Measurements from ENCODE around the gene GPR78. TPM values are rescaled to one million over a fixed set of nuclear protein-coding genes. Genes with fewer than 3 reads are reported as not detected.

Gene GPR78
- total and polyA plus RNA-seq, 4 donors, result not detected

- 88% methylated on average over 15 of the region's 15 CpGs for WGBS
- peaks cover 0 to 7% (median 1%) of the 10 kb centered on the region in 4 donors for H3K4me1 ChIP-seq (ENCODE audit: control insufficient read depth in 4 of 4, insufficient read depth in 4 of 4, low read length in 3 of 4)
- H3K27ac ChIP-seq (ENCODE audit: low read depth in 1 of 2, low read length in 2 of 2), result no peak overlapping the region
- no peak for DNase-seq (ENCODE audit: low spot score)
- no peaks in the 10 kb centered on the region for H3K9me3 ChIP-seq (ENCODE audit: control insufficient read depth in 4 of 4, low read length in 3 of 4)
- H3K4me3 ChIP-seq (ENCODE audit: low read depth in 1 of 3, low read length in 3 of 3), result no peak overlapping the region
- TF ChIP-seq, protein P1, sequence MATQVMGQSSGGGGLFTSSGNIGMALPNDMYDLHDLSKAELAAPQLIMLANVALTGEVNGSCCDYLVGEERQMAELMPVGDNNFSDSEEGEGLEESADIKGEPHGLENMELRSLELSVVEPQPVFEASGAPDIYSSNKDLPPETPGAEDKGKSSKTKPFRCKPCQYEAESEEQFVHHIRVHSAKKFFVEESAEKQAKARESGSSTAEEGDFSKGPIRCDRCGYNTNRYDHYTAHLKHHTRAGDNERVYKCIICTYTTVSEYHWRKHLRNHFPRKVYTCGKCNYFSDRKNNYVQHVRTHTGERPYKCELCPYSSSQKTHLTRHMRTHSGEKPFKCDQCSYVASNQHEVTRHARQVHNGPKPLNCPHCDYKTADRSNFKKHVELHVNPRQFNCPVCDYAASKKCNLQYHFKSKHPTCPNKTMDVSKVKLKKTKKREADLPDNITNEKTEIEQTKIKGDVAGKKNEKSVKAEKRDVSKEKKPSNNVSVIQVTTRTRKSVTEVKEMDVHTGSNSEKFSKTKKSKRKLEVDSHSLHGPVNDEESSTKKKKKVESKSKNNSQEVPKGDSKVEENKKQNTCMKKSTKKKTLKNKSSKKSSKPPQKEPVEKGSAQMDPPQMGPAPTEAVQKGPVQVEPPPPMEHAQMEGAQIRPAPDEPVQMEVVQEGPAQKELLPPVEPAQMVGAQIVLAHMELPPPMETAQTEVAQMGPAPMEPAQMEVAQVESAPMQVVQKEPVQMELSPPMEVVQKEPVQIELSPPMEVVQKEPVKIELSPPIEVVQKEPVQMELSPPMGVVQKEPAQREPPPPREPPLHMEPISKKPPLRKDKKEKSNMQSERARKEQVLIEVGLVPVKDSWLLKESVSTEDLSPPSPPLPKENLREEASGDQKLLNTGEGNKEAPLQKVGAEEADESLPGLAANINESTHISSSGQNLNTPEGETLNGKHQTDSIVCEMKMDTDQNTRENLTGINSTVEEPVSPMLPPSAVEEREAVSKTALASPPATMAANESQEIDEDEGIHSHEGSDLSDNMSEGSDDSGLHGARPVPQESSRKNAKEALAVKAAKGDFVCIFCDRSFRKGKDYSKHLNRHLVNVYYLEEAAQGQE (IDR thresholded peaks at IDR 0.05), result no peak
- no peak for TF ChIP-seq GABPA (IDR thresholded peaks at IDR 0.05 in 1 of 2, conservative IDR thresholded peaks at IDR 0.05 in 1 of 2)
- TF ChIP-seq, protein P2, sequence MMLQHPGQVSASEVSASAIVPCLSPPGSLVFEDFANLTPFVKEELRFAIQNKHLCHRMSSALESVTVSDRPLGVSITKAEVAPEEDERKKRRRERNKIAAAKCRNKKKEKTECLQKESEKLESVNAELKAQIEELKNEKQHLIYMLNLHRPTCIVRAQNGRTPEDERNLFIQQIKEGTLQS (IDR thresholded peaks at IDR 0.05), result no peak
- no peak for TF ChIP-seq JUND (IDR thresholded peaks at IDR 0.05)
- no peak for TF ChIP-seq EGR1 (IDR thresholded peaks at IDR 0.05; ENCODE audit: low read depth in 2 of 2)
- TF ChIP-seq, protein P3, sequence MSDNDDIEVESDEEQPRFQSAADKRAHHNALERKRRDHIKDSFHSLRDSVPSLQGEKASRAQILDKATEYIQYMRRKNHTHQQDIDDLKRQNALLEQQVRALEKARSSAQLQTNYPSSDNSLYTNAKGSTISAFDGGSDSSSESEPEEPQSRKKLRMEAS (IDR thresholded peaks at IDR 0.05), result no peak
- no peak for TF ChIP-seq FOXA2 (IDR thresholded peaks at IDR 0.05)
- no peak for TF ChIP-seq FOXA1 (IDR thresholded peaks at IDR 0.05)
- TF ChIP-seq NR2F2 (IDR thresholded peaks at IDR 0.05), result no peak
- no peak for TF ChIP-seq RXRA (IDR thresholded peaks at IDR 0.05)
- no peak for TF ChIP-seq HNF4A (conservative IDR thresholded peaks at IDR 0.05)
- TF ChIP-seq ZBTB33 (IDR thresholded peaks at IDR 0.05), result no peak
- TF ChIP-seq YY1 (IDR thresholded peaks at IDR 0.05), result no peak
- no peak for TF ChIP-seq HNF4G (IDR thresholded peaks at IDR 0.05)
- no peak overlapping the region for H3K9ac ChIP-seq (ENCODE audit: low read depth in 1 of 2, low read length in 2 of 2)
- H3K27me3 ChIP-seq (ENCODE audit: control insufficient read depth in 4 of 4, insufficient read depth in 4 of 4, low read length in 3 of 4), result no peaks in the 10 kb centered on the region
- no peaks in the 10 kb centered on the region for H3K36me3 ChIP-seq (ENCODE audit: control insufficient read depth in 4 of 4, insufficient read depth in 3 of 4, low read depth in 1 of 4, low read length in 3 of 4)
These were observed 41.3 kb upstream of the GPR78 start for GRCh38 chr4:8538703-8539567.

DNA sequence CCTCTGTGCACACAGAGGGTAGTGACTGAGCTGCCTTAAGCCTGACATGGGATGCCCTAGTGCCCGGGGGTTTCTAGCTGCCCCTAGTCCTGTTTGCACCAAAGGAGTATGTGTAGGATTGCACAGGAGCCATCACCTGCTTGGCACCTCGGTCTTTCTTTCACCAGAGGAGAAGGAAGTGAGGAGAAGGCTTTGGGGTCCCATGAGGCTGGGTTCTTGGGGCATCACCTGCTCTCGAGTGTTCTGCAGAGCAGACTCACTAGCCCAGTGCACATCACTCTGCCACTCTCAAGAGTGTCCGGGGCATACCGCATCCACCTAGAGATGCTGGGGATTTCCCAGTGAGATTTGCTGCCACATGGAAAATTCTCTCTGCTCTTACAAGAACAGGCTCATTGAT is 40.5 kb upstream of the GPR78 start:
- Histone ChIP-seq H3K27ac (ENCODE audit: low read depth in 1 of 2, low read length in 2 of 2) (no peak overlapping the region), H3K27me3 (ENCODE audit: control insufficient read depth in 4 of 4, insufficient read depth in 4 of 4, low read length in 3 of 4) (no peaks in the 10 kb centered on the region), H3K9ac (ENCODE audit: low read depth in 1 of 2, low read length in 2 of 2) (no peak overlapping the region), H3K36me3 (ENCODE audit: control insufficient read depth in 4 of 4, insufficient read depth in 3 of 4, low read depth in 1 of 4, low read length in 3 of 4) (no peaks in the 10 kb centered on the region), H3K4me1 (ENCODE audit: control insufficient read depth in 4 of 4, insufficient read depth in 4 of 4, low read length in 3 of 4) (peaks cover 0 to 7% (median 1%) of the 10 kb centered on the region in 4 donors), H3K9me3 (ENCODE audit: control insufficient read depth in 4 of 4, low read length in 3 of 4) (no peaks in the 10 kb centered on the region), H3K4me3 (ENCODE audit: low read depth in 1 of 3, low read length in 3 of 3) (no peak overlapping the region)
- 84% methylated on average over 5 of the region's 5 CpGs for WGBS
- no peak for DNase-seq (ENCODE audit: low spot score)
- TF ChIP-seq FOXA2 (IDR thresholded peaks at IDR 0.05), result no peak
- TF ChIP-seq, protein P1 (IDR thresholded peaks at IDR 0.05), result no peak
- TF ChIP-seq EGR1 (IDR thresholded peaks at IDR 0.05; ENCODE audit: low read depth in 2 of 2), result no peak
- TF ChIP-seq HNF4A (conservative IDR thresholded peaks at IDR 0.05), result no peak
- TF ChIP-seq YY1 (IDR thresholded peaks at IDR 0.05), result no peak
- no peak for TF ChIP-seq HNF4G (IDR thresholded peaks at IDR 0.05)
- no peak for TF ChIP-seq RAD21 (IDR thresholded peaks at IDR 0.05)
- TF ChIP-seq ZBTB33 (IDR thresholded peaks at IDR 0.05), result no peak
- TF ChIP-seq, protein P3 (IDR thresholded peaks at IDR 0.05), result no peak
- no peak for TF ChIP-seq CTCF (IDR thresholded peaks at IDR 0.05; ENCODE audit: low read depth, low read length, missing input control)
